NK-92 (cell line): Measurements from ENCODE around the gene TIAL1.
"Not testable (repeated sequence)": the region's sequence is repeated elsewhere in the genome, so short reads cannot be mapped to it uniquely, and the experiment has no call there.

Experiments
- DNase-seq: peaks from one replicate; lab custom pipeline; 2025; ENCODE audit not compliant: unreplicated experiment; lab: John Stamatoyannopoulos, UW

Gene TIAL1

DNA sequence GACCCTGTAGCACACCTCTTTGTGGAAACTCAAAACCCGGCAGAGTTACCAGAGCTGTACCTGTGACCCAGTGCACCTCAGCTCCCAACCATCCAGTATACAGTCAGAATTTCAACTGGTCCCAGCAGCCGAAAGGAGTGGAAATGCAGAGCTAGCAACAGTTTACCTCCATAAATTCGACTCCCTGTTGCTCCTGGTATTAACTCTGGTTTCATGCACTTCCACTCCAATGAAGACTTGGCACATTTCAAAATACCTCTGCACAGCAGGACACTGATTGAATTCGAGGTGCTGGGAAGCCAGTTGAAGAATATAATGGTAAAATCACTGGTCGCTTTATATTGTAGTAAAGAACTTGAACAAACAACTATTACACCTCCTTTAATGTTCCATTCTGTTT is 17.9 kb upstream of the TIAL1 start:
- no peak for DNase-seq

DNA sequence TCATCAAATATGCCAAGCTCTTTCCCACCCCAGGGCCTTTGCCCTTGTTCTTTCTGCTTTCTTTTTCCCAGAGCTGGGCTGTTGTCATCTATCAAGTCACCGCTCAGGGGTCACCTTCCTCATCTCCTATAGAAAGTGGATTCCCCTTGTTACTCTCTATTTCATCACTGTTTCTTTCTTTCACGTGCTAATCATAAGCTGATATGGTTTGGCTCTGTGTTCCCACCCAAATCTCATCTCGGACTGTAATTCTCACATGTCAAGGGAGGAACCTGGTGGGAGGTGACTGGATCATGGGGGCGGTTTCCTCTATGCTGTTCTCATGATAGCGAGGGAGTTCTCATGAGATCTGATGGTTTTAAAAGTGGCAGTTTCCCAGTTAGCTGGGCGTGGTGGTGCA is 17.0 kb upstream of the TIAL1 start:
- DNase-seq = no peak

DNA sequence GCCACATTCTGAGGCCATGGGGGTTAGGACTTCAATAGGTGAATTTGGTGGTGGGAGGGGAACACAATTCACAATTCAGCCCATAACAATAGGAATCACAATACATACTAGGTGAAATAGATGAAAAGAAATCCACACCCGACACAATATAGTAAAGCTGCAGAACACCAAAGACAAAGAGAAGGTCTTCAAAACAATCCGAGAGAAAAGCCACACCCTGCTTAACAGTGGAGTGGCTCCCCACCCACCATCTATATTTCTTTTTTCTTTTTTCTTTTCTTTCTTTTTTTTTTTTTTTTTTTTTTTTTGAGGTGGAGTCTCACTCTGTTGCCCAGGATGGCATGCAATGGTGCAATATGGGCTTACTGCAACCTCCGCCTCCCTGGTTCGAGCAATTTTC is 14.7 kb upstream of the TIAL1 start:
- DNase-seq = no peak

DNA sequence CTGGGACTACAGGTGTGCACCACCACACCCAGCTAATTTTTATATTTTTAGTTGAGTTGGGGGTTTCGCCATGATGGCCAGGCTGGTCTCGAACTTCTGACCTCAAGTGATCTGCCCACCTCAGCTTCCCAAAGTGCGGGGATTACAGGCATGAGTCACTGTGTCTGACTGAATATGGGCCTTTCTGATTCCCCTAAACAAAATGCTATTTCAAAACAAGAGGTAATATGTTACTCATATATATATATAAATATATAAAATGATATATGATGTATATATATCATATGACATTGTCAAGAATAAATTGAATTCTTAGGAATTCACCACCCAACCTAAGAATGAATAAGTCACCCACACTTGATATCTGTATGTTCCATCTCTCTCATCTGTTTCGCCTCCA is 12.8 kb upstream of the TIAL1 start:
- DNase-seq = no peak

DNA sequence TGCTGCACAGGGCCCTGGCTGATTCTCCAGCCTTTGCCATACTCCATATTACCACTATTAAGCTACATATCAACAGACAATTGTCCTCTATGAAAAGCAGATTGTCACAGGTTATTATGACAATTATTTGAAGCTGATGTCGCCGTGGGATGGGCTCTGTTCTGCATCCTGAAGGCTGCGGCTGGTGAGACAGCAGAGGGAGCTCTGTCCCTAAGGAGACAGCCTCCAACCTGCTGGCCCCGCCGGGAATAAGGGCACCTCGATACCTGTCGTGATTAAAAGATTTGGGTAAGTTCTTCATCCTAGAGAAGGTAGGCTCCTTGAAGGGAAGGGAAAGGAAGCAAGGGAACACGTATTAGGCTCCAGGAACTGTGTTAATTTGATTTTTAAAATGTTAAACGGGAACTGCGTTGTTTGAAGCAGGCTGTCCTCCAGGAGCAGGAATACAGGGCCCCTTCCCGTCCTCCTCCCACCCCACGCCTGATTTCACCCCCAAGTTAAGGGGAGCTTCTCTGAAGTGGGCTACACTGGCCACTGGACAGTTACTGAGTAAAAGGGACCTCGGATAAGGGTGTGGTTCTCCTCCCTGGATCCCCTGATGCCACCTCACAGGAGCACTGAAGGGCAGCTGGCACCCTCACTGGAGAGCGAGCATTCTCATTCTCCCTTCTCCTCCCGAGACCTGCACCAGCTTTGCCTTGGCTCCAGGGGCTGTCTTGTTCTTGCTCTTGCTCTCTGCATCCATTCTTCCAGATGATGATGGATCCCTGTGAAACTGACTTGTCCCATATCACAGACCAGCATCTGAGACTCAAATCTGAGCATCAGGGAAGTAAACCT is 11.8 kb upstream of the TIAL1 start:
- DNase-seq = no peak

DNA sequence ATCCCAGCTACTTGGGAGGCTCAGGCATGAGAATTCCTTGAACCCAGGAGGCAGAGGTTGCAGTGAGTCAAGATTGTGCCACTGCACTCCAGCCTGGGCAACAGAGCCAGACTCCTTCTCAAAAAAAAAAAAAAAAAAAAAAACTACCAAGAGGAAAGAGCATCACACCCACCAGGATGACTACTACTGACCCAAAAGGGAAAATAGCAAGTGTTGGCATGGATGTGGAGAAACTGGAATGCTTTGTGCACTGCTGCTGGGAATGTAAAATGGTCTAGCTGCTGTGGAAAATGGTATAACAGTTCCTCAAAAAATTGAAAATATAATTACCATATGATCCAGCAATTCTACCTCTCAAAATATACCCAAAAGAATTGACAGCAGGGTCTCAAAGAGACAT is 7.7 kb upstream of the TIAL1 start:
- DNase-seq = no peak

DNA sequence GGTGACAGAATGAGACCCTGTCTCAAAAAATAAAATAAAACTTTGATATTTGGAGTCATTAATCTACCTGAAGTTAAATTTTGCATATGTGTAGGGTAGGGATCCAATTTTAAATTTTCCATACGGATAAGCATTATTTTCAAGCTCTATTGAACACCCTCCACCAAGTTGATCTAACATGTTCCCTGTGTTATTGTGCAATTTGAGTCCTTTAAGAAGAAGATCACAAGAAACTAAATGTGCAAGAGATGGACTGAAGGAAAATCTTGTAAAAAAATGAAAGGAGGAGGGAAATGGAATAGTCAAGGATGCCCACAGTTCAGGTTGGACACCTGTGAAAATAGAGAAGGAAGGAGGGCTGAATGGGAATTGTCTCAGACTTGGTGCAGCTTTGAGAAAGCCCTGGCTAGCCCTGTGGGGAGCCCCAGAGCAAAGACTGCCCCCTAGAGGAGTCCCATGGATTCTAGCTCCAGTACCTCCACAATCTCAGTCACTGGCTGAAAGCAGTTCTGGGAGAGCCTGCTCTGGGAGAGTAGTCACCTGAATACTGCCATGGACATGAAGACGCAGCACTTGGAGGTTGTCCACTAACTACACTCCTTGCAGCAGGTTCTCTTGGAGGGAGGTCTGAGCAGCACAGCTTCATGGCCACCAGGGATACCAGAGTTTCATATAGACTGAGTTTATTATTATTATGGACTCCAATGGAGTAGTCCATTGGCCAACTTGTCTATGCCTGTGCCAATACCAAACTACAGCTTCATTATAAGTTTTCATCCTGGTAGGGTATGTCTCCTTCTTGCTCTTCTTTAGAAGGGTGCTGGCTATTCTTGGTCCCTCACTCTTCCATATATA is 5.7 kb upstream of the TIAL1 start:
- DNase-seq = no peak

DNA sequence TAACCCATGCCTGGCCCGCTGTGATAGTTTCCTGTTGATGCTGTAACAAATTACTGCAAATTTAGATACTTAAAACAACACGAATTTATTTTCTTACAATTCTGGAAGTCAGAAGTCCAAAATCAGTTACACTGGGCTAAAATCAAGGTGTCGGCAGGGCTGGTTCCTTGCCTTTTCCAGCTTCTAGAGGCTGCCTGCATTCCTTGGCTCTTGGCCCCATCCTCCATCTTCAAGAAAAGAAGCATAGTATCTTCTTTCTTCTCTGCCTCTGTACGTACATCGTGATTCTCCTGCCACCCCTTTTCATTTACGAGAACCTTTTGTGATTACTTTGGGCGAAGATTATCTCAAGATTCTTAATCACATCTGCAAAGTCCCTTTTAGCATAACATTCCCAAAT is 1.6 kb upstream of the TIAL1 start:
- DNase-seq = no peak

DNA sequence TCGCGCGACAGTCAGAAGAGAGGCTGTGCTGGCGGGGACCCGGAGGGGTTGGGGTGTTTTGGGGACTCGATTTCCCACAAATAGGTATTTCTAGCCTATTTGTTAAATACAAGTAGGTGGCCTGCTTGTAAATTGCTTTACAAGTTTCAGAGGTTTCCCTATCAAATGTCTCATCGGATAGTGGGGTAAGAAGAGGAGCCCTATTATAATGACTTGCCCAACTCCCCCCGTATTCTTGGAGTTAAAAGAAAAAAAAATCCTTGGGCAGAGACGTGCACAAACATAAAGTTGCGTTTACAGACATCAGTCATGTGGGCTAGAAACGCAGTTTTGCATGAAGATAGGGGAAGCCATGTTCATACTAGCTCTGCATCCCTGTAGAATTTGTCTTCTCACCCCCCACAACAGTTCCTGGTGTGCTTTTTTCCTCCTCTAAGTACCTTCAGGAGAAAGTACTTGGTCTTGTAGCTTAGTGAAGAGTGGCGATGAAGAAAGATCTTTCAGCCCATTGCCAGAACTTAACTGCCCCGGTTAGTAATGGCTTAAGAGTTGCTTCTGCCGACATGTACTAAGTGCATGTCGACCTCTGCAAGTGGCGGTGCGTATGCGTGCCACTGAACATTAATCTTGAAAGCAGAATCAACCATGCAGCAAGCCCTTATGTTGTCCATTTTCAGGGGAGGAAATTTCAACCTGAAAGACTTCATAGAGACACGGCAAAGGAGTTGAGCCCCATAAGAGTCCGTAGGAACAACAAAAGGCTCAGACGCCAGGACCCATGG is 832 bp upstream of the TIAL1 start:
- DNase-seq = no peak

DNA sequence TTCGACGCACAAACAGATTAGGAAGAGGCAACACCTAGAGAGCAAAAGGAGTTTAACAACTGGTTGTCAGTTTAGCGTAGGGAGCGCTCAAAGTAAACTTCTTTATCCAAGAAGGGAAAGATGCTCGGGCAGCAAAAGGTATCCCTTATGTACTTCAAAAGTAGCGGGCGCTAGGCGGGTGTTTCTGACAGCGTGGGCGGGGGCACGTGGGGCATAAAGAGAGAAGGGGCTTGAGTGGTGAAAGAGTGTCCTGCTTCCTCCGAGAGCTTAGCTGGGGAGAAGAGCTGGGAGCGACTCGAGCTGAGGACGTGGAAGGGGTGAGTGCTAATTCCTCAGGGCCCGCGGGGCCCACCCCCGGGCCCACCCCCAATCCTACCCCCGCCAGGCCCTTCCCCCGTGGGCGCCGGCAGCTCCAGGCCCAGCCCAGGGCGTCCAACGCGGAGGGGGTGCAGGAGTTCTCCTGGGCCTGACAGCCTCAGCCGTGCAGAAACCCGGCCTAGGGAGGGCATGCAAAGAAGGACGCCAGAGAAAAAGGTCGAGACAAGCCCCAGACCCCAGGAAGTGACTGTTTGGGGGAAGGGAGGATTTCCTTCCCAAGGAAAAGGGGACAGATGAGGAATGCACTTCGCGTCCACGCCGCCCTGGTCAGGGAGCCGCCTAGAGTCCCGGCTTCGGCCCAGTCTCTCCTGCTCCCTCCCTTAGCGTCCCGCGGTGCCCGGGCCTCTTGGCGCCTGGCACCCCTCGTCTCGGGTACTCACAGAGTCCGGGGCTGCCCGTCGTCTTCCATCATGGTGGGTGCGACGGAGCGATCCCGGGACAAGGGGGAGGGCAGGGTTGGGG is 868 bp downstream of the TIAL1 start:
- DNase-seq = no peak

DNA sequence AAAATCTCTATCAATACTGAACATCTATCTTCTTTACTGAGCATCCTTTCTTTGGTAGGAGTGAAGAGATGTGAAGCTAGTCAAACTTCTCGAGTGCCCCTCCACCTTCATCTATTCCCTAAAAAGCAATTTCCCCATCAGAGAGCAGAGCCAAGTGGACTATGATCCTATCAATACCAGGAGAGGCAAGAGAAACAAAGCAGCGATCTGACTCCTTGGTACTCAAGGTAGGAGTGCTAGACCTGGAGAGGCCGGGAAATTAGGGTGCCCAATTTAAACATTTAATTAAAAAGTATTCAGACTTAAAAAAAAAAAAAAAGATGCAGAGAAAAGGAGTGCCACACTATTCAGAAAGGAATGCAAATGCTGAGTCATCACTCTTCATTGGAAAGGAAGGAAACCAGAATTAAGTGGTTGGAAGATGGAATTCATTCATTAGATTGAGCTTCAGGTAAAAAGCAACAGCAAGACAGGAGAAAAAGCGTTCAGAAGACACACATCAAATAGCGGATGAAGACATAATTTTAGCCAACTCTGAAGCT is 1.6 kb downstream of the TIAL1 start:
- DNase-seq = no peak

DNA sequence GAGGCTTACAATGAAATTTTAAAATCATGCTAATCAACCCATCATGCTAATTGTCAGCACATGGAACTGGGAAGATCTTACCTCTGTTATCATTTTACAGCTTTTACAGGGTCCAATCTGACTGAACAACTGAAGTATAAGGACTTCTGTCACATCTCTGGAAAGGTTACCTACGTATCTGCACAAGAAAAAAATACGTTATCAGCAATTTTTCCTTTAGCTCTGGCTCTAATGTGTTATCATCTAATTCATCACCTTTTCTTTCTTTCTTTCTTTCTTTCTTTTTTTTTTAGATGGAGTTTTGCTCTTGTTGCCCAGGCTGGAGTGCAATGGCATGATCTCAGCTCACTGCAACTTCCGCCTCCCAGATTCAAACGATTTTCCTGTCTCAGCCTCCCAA is 8.7 kb downstream of the TIAL1 start:
- DNase-seq = no peak

DNA sequence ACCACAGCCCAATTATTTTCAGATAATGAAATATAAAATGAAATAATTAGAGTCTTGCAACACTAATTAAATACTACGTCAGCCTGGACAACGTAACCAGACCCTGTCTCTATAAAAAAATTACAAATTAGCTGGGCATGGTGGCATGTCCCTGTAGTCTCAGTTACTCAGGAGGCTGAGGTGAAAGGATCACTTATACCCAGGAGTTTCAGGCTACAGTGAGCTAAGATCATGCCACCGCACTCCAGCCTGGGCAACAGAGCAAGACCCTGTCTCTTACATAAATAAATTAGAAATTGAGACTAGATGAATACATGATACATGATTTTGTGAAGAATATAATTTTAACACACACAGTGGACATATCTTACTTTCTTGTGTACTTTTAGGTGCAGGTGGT is 18.4 kb downstream of the TIAL1 start:
- DNase-seq = no peak

DNA sequence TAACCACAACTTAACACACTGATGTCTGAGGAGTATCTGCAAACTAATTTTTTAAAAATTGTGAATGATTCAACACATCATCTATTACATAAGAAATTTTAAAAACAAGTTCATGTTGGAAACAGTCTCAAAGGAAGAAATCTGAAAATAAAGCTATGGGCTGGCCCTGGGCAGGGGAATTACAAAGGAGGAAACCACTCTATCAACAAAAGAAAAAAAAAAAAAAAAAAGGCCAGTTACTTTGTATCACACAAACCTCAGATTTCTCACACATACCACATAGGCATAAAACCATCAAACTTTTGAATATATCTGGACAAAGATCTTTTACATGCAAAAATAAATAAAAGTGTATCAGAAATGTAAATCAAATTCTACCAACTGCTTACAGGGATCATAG is 20.8 kb downstream of the TIAL1 start:
- DNase-seq = no peak

DNA sequence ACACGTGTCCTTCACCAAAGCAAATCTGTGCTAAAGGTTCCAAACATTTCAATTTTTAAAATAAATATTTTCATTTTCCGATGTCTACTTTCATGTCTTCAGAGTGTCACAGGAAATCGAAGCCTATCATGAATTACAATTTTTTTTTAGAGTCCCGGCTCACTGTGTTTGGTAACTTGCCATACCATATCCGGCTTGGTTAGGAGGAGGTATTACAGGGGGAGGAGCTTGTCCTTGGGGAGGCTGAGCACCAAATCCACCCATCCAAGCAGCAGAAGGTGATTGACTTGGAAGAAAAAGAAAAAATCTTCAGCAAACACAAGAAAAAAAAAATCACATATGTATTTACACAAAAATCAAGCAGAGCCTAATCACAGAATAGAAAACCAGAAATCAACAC is 21.3 kb downstream of the TIAL1 start:
- DNase-seq = no peak

DNA sequence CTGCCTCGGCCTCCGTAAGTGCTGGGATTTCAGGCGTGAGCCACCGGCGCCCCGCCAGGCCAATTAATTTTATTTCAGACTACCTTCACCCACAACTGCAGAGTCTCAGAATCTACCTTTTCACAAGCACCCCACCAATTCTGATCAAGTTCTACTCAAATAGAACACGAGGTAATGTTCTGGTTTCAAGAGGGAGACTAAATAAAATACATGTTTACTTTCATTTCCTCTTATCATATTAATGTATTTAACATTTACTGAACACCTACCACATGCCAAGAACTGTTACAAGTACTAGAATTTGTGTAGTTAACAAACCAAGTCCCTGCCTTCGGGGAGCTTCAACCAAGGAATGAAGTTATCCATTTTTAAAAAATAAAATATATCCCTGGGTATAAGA is 28.8 kb downstream of the TIAL1 start:
- DNase-seq = no peak

DNA sequence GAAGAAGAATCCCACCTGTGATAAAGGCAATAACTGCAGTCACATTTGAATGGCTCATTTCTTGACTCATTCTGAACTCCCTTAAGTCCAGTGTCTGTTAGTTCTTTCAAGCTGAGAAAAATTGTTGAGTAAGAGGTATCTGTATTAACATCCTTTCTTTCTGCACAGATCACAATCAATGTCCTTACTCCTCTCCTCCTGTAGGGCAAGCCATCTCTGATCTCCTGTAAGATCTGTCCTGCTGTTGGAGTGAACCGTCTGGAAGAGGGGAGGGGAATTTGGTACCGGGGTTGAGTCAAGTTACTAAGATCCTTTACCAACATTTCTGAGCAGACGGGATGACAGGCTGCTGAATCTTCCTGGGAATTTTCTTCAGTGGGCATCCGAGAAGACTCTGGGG is 34.7 kb downstream of the TIAL1 start:
- no peak for DNase-seq

DNA sequence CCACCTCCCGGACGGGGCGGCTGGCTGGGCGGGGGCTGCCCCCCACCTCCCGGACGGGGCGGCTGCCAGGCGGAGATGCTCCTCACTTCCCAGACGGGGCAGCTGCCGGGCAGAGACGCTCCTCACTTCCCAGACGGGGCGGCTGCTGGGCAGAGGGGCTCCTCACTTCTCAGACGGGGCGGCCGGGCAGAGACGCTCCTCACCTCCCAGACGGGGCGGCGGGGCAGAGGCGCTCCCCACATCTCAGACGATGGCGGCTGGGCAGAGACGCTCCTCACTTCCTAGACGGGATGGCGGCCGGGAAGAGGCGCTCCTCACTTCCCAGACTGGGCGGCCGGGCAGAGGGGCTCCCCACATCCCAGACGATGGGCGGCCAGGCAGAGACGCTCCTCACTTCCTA is 37.3 kb downstream of the TIAL1 start:
- not testable (repeated sequence) for DNase-seq

DNA sequence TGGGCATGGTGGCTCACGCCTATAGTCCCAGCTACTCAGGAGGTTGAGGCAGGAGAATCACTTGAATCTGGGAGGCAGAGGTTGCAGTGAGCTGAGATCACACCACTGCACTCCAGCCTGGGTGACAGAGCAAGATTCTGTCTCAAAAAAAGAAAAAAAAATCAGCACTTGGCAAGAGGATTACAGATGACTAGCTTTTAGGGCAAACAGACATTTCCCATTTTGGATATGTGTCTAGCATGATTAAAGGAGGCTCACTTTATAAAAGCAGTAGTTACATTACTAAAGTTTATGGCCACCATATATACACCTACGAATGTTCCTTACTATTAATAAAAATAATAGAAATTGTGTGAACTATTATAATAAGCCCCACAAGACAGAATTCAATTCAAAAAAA is 40.7 kb downstream of the TIAL1 start:
- DNase-seq = not testable (repeated sequence)

DNA sequence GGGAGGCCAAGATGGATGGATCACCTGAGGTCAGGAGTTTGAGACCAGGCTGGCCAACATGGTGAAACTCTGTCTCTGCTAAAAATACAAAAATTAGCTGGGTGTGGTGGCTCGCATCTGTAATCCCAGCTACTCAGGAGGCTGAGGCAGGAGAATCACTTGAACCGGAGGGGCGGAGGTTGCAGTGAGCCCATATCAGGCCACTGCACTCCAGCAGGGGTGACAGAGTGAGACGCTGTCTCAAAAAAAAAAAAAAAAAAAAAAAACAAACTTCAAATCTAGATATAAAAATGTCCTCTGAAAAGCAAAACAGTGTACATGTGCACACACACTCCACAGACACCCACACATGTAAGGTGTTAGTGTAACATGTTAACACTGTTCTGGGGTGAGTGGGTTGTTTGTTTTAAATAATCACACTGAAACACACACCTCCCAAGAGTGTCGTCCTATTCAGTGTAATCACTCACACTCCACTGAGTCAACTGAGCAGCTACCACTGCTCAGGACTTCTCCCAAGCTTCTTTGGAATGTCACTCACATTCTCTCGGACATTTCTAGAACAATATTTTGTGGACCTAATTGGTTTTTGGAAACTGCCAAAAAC is 41.5 kb downstream of the TIAL1 start:
- no peak for DNase-seq
